Astrocyte (in vitro differentiated cells and primary cell): ENCODE results near the gene PVALEF.

Experiments used
- CTCF ChIP-seq: IDR thresholded peaks from 2 replicates; pipeline ENCODE4 v1.5.1; 2011; ENCODE audit warnings: low read depth, mild to moderate bottlenecking, inconsistent platforms, low read length, moderate library complexity; ENCODE audit not compliant: insufficient read depth
- EZH2 ChIP-seq: IDR thresholded peaks from 2 replicates; pipeline ENCODE4 v1.6.1; 2012; ENCODE audit warnings: mild to moderate bottlenecking, low read length, inconsistent platforms; ENCODE audit not compliant: insufficient read depth

GRCh38 chr17:81148986-81149533 is 16.2 kb upstream of the PVALEF start:
- TF ChIP-seq CTCF (no peak), EZH2 (no peak)
